Panc1 (cell line): ENCODE data around the gene FRRS1L. TPM values are rescaled to one million over a fixed set of nuclear protein-coding genes. Genes with fewer than 3 reads are reported as not detected.
"Not testable (repeated sequence)": the region's sequence is repeated elsewhere in the genome, so short reads cannot be mapped to it uniquely, and the experiment has no call there.

Experiments used
- ATAC-seq: fragments of 200-7000 bp; cut with Tn5 transposase; 2 replicates; pipeline ENCODE4 v1.9.1; 2020; ENCODE audit warnings: mild to moderate bottlenecking, moderate library complexity
- BruUV-seq: library from RNA; stranded (reverse); fragments of 400-500 nt; replicated peaks from 2 replicates; lab custom pipeline; 2021; lab: Mats Ljungman, UMichigan
- CTCF ChIA-PET: fragments of 300-600 bp; sonication (Branson Sonifier 250); formaldehyde crosslinking; loops from one replicate; lab custom pipeline; 2022; ENCODE audit warnings: antibody characterized with exemption; lab: Charles Lee
- POLR2A ChIA-PET: fragments of 300-600 bp; sonication (Branson Sonifier 250); formaldehyde crosslinking; loops from one replicate; lab custom pipeline; 2022; ENCODE audit warnings: antibody characterized with exemption; lab: Charles Lee
- DNase-seq: peaks from one replicate; pipeline ENCODE4 v3.0.0-alpha.2; 2010; ENCODE audit warnings: low read depth, low spot score
- H3K27ac ChIP-seq: 2 replicates; pipeline ENCODE4 v1.5.1; 2011; ENCODE audit warnings: mild to moderate bottlenecking, low read length, inconsistent platforms
- H3K27me3 ChIP-seq: fragments of 200-500 bp; sonication (Bioruptor generic); 2 replicates; pipeline ENCODE4 v1.6.0; 2014; ENCODE audit warnings: low read length, inconsistent platforms; ENCODE audit not compliant: control insufficient read depth, insufficient read depth
- H3K36me3 ChIP-seq: fragments of 200-500 bp; sonication (Bioruptor generic); 2 replicates; pipeline ENCODE4 v1.5.1; 2014; ENCODE audit warnings: inconsistent platforms, mild to moderate bottlenecking, low read length, moderate library complexity; ENCODE audit not compliant: control insufficient read depth, insufficient read depth
- H3K4me1 ChIP-seq: 2 replicates; pipeline ENCODE4 v1.5.1; 2011; ENCODE audit warnings: inconsistent platforms, mild to moderate bottlenecking, low read length, moderate library complexity; ENCODE audit not compliant: control insufficient read depth, insufficient read depth
- H3K4me3 ChIP-seq, 2 experiments: 2 replicates each; pipeline ENCODE4 v1.5.1; 2011 to 2012; ENCODE audit warnings: low read depth in 2 of 2, low read length in 2 of 2, mild to moderate bottlenecking in 2 of 2, inconsistent platforms in 1 of 2, moderate library complexity in 1 of 2
- H3K9me3 ChIP-seq: fragments of 200-500 bp; sonication (Bioruptor generic); 2 replicates; pipeline ENCODE4 v1.5.1; 2014; ENCODE audit warnings: low read depth, mild to moderate bottlenecking, inconsistent platforms, low read length, moderate library complexity; ENCODE audit not compliant: control insufficient read depth, insufficient read depth
- CTCF ChIP-seq: fragments of 450-650 bp; IDR thresholded peaks from 2 replicates; pipeline ENCODE4 v1.5.1; 2017; ENCODE audit warnings: mild to moderate bottlenecking
- POLR2AphosphoS5 ChIP-seq: IDR thresholded peaks from 2 replicates; pipeline ENCODE4 v1.6.1; 2012; ENCODE audit warnings: mild to moderate bottlenecking, low read depth, low read length, moderate library complexity
- REST ChIP-seq, 2 experiments: IDR thresholded peaks; 2 replicates each; pipeline ENCODE4 v1.6.1; 2011 to 2012; ENCODE audit warnings: low read depth in 2 of 2, control low read depth in 1 of 2, low read length in 1 of 2, mild to moderate bottlenecking in 1 of 2, moderate library complexity in 1 of 2; ENCODE audit not compliant: insufficient read depth in 1 of 2
- SIN3A ChIP-seq: IDR thresholded peaks from 2 replicates; pipeline ENCODE4 v1.6.1; 2012; ENCODE audit warnings: low read depth, mild to moderate bottlenecking, low read length, moderate library complexity, borderline replicate concordance; ENCODE audit not compliant: insufficient read depth
- TCF7L2 ChIP-seq: IDR thresholded peaks from 2 replicates; pipeline ENCODE4 v1.6.1; 2011; ENCODE audit warnings: mild to moderate bottlenecking, low read depth, low read length, inconsistent platforms
- in situ Hi-C: cut with HindIII; loops from 2 replicates; pipeline ENCODE4 v1.10.0; 2016; ENCODE audit warnings: low sequenced_read_pairs, low pct_unique_long_range_greater_than_20kb
- intact Hi-C: fragments of 100-400 bp; cut with micrococcal nuclease; formaldehyde crosslinking; loops from one replicate; pipeline ENCODE4 v1.10.0; 2022; ENCODE audit not compliant: unreplicated experiment
- total RNA-seq: library from RNA; stranded (reverse); gene quantifications from one replicate; pipeline ENCODE4 v1.2.1, GENCODE V29; 2021; ENCODE audit not compliant: unreplicated experiment

FRRS1L gene
- total RNA-seq, 1 experiment from 2014 or later: 2.3 TPM

GRCh38 chr9:109129470-109130197 is 37.4 kb downstream of the FRRS1L start:
- no peak overlapping the region for H3K27ac ChIP-seq
- intact Hi-C loops: no loop called here
- ATAC-seq: no peak
- no peaks in the 10 kb centered on the region for H3K4me1 ChIP-seq
- no peak overlapping the region for H3K4me3 ChIP-seq
- ChIA-PET POLR2A (no interaction called here), CTCF (no interaction called here)
- no peaks in the 10 kb centered on the region for H3K9me3 ChIP-seq
- no peaks in the 10 kb centered on the region for H3K27me3 ChIP-seq
- BruUV-seq: no TSS peak
- H3K36me3 ChIP-seq: no peaks in the 10 kb centered on the region
- no peak for TF ChIP-seq TCF7L2
- no peak for TF ChIP-seq CTCF
- TF ChIP-seq SIN3A: no peak
- TF ChIP-seq REST (IDR thresholded peaks at IDR 0.05; ENCODE audit: insufficient read depth in 1 of 2, low read depth in 2 of 2, low read length in 1 of 2): no peak
- TF ChIP-seq POLR2AphosphoS5: no peak
- DNase-seq: no peak
- in situ Hi-C loops: no loop called here

- intact Hi-C loops, BruUV-seq, DNase-seq, POLR2A ChIA-PET, H3K4me1 ChIP-seq, H3K27ac ChIP-seq, in situ Hi-C loops, H3K4me3 ChIP-seq, H3K36me3 ChIP-seq, H3K27me3 ChIP-seq, ATAC-seq, H3K9me3 ChIP-seq: not testable (repeated sequence)
- CTCF ChIA-PET: interaction anchor here (0.5 kb wide), 1 partner anchor 30 kb away, joined by 8 read pairs; no protein-coding TSS in a partner anchor
These were observed 40.4 kb downstream of the FRRS1L start for GRCh38 chr9:109126671-109127070.

- ChIA-PET CTCF (no interaction called here), POLR2A (no interaction called here)
- no peaks in the 10 kb centered on the region for H3K9me3 ChIP-seq
- no peaks in the 10 kb centered on the region for H3K27me3 ChIP-seq
- in situ Hi-C loops: no loop called here
- ATAC-seq: no peak
- H3K27ac ChIP-seq: no peak overlapping the region
- peaks cover 14% of the 10 kb centered on the region for H3K4me1 ChIP-seq
- peaks cover under 1% of the 10 kb centered on the region; the same call in 1 of the 2 replicates for H3K36me3 ChIP-seq
- intact Hi-C loops: no loop called here
- DNase-seq: no peak
- BruUV-seq: no TSS peak
- TF ChIP-seq CTCF (no peak), SIN3A (no peak), TCF7L2 (no peak), REST (IDR thresholded peaks at IDR 0.05; ENCODE audit: insufficient read depth in 1 of 2, low read depth in 2 of 2, low read length in 1 of 2) (no peak), POLR2AphosphoS5 (no peak)
- no peak overlapping the region for H3K4me3 ChIP-seq
These were observed 42.9 kb downstream of the FRRS1L start for GRCh38 chr9:109124121-109124520.
